Stimulated activated CD4-positive, alpha-beta T cell treated with anti-CD3 and anti-CD28 coated beads, Interleukin-12 subunit alpha, Interleukin-12 subunit beta, amount 100 ng/mL, for 4 hours (primary cell): ENCODE measurements around the gene LPP.

Source experiments
- DNase-seq: peaks from one replicate; pipeline ENCODE4 v3.0.0-alpha.2; 2020

The LPP gene

DNA sequence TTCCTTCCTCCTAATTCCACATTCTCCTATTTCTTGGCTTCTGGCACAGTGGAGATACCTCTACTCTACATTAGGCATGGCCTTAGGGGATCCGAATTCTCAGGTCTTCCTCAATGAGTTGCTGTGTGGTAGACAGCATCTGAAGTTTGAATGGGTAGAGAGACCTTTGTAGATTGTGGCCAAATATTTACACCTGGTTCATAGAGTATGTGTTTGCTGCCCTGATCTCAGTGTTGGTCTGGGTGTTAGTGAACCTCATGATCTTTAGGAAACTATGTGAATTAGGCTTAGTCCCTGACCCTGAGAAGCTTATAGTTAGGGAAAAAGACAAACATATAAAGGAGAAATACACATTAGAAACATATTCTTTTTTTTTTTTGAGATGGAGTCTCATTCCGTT lies 75.8 kb downstream of the LPP start:
- DNase-seq: no peak

DNA sequence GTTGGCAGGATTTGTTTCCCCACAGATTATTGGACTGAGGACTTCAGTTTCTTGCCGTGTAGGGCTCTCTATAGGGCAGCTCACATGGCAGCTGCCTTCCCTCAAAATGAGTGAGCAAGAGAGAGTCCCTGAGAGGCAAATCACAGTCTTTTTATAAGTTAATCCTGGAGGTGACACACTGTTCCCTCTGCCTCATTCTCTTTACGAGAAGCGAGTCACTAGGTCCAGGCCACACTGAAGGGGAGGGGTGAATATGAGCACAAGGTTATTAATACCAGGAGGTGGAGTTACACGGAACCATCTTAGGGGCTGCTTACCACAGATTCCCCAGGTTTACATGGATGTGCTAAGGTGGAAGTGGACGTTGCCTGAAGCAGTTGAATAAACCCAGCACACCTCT lies 77.0 kb downstream of the LPP start:
- no peak for DNase-seq

DNA sequence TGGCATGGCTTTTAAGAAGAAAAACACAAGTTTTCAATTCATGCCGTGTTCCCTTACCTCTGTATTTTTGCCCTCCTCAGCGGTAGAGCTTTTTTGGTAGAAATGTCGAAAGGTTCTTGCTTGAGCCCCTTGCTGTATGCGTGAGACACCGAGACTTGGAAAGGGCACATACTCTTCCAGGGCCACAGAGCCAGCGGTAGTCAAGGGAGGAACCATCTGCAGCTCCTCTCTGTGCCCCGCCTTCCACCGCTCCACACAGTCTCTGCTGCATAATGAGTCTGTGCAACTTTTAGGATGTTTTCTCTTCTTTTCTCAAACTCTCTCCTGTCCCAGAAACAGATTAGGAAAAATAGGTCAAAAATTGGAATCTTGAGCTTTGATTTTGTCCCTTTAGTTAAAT lies 77.5 kb downstream of the LPP start:
- no peak for DNase-seq

DNA sequence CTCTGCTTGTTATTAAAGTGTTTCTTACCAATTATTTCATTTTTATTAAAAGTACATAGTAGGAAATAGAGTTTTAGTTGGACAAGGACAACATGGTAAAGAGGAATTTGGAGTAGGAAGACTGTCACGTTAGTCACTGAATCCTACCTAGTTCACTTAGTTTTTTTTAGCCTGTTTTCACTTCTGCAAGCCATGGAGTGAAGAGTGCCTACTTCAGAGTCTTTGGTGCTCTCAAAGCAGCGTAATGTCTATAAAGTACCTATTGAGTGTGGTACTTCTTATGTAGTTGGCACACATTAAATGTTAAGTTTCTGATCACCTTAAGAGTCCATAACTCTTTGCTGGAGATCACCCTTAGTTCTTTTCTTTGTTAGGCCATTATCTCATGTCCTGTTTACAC lies 78.7 kb downstream of the LPP start:
- DNase-seq: no peak

- DNase-seq: no peak
Measured at GRCh38 chr3:188233320-188233719, 79.4 kb downstream of the LPP start.

DNA sequence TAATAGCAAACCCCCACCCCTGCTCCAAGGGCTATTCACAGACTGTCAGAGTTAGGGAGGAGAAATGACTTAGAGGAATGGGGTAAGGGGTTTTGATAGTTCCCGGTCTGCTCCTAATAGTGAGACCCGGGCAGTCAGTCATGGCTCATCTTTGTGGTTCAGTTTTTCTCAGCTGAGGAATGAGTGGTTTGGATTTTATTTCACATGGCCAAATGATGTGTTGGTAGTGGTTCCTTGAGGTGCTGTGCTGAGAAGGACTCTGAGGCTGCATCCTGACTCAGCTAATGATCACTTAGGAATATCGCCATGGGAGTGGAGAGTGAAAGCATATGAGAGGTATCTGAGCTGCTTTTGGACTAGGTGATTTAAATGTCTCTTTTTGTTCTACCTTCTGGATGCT lies 80.2 kb downstream of the LPP start:
- no peak for DNase-seq

- no peak for DNase-seq
Measured at GRCh38 chr3:188236271-188236670, 82.3 kb downstream of the LPP start.

- DNase-seq: no peak
Measured at GRCh38 chr3:188239035-188239434, 85.1 kb downstream of the LPP start.

DNA sequence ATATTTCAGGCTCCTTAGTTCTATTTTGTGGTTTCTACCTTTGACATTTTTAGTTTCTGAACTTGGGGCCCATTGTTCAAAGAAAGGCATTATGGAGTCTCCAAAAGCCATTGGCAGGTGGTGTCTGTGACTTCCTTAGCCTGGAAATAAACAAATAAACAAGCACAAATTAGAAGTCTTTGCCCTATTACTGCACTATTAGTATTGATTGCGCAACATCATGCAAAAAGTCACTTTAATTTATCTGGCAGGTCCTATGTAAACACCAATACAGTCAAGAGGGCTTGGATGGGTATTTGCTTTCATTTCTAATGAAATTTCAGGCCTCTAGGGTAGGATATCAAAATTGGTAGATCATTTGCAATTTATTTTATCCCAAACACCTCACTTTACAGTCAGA lies 85.6 kb downstream of the LPP start:
- no peak for DNase-seq

GRCh38 chr3:188240189-188240981 lies 86.4 kb downstream of the LPP start:
- no peak for DNase-seq

- DNase-seq: no peak
Measured at GRCh38 chr3:188241072-188241471, 87.1 kb downstream of the LPP start.

DNA sequence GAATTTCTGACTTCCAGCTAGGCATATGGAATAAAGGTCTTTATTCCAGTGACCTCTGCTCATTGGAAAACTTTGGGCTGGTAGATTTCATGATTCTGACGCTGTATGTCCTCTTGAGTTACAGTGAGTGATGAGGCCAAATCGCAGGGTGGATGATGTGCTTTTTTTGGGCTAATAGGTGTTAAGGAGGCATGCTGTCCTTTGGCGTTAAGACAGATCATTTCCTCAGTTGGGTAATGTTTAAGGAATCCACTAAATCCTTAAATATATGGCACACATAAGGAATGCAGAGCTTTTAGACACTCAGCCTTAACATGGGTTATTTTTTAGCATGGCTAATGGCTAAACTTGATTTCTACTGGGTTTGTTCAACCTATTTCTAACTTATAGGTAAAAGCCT lies 87.9 kb downstream of the LPP start:
- no peak for DNase-seq

- no peak for DNase-seq
Measured at GRCh38 chr3:188242436-188243123, 88.6 kb downstream of the LPP start.

DNA sequence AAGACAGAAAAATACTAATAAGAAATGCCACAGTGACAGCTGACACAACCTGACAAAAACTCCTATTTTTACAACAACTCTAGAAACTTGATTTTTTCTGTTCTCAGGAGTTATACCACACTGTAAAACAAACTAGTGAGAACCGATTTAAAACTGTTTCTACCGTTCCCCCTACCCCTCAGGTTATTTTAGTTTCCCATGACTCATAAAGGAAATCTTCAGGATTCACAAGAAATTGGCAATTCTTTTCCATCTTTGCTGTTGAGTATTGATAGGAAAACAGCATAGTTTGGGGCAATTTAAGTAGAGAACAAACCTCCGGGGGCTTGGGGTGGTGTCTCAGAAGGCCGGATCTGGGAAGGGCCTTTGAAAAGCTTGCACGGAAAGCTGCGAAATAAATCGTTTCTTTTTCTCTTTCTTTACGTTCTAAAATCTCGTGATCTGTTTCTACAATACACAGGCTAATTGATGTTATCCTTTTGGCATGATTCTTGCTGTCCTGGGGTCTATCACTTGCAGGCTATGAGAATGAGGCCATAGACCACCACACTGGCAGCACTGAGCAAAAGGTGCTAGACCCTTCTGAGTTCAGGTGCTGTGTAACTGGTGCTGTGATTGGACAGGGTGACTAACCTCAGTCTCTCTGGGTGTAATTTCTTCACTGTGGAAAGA lies 89.3 kb downstream of the LPP start:
- DNase-seq: no peak

DNA sequence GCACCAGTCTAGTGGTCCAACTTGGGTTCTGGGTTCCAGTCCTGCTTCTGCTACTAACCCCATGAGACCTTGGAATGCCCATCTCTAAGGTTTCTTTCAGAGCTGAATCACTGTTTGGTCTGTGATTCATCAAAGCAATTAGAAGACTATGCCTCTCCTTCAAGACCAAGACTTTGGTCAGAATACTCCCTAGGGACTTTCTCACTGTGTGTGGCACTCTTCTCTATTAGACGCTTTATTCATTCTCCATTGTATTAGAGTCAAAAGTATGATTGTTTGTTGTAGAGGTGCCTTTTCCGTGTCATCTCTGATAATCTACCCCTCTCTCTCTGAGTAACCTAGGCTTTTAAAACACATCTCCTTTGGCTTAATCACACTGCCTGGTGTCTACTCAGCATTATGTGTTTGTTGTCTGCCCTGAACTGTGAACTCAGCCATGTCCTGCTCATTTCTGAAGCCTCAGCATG lies 90.5 kb downstream of the LPP start:
- DNase-seq: no peak

DNA sequence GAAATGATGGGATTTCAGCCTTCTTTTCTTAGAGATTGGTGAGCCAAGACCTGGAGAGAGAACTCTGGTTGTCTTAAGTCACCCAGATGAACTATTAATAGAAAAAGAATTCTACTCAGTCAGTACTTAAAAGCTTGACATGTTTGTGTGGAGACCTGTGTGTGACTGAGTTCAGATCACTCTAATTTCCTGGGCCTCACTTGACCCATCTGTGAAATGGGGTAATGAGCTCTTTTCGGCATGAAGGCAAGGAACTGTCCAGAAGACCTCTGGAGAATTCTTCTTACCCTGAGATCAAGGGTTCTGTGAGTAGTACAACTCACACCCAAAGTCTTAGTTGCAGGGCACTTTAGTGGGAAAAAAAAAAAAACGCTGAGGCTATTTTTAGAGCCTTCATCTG lies 92.9 kb downstream of the LPP start:
- DNase-seq: no peak

- DNase-seq: no peak
Measured at GRCh38 chr3:188248036-188248561, 94.1 kb downstream of the LPP start.

DNA sequence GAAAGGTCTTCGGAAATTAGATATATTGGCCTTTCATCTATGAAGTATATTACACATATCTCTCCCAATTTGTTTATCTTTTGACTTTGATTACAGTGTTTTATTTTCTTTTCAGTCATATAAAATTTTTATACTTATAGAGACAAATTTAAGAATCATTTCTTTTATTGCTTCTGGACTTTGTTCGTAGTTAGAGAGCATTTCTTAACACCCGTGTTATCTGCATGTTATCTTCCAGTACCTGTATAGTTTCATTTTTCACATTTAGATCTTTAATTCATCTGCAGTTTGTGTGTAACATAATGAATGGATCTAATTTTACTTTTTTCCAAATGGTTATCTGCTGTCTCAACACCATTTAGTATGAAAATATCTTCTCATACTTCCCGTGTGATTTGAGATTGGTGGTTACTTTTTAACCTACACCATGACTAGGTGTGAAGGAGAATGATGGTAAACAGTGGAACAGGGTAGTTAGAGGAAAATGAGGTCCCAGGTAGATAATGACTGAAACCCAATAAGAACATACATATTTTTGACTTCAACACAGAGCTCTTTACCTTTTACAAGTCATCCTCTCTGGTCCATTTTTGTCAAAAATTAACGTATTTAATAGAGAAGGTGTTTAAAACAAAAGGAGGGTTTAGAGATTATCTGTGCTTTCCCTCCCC lies 99.3 kb downstream of the LPP start:
- no peak for DNase-seq

DNA sequence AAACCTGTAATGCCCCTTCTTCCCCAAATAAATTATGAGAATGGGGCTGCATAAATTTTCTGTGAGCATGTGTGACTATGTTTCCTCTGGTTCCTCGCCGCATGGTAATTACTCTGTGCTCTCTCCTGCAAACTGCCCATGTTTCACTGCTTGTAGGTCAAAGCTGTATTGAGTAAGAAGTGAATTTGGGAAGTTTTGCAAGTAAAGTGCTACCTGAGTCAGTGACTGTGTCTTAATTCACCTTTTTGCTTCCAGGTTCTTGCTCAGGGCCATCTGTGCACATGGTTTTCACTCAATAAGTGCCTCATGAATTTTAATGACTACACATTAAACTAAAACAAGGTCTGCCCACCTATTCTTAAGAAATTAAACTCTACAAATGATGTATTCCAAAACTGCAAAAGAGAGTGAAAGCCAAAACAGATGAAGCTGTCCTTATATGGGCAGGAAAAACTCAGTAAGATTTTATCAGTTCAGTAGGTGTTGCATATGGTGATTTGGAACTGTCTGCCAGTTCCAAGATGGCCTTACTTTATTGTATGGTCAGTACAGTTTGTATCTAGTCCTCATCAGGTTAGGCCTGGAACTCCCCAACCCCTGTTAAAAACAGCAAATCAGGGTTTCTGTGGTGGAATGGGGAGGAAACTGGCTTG lies 100.0 kb downstream of the LPP start:
- DNase-seq: no peak

- DNase-seq: no peak
Measured at GRCh38 chr3:188254520-188255070, 100.6 kb downstream of the LPP start.

- DNase-seq: no peak
Measured at GRCh38 chr3:188255190-188255589, 101.2 kb downstream of the LPP start.

GRCh38 chr3:188256758-188257157 lies 102.8 kb downstream of the LPP start:
- DNase-seq: no peak
